ENCODE results near the gene DMXL2.

Gene DMXL2

DNA sequence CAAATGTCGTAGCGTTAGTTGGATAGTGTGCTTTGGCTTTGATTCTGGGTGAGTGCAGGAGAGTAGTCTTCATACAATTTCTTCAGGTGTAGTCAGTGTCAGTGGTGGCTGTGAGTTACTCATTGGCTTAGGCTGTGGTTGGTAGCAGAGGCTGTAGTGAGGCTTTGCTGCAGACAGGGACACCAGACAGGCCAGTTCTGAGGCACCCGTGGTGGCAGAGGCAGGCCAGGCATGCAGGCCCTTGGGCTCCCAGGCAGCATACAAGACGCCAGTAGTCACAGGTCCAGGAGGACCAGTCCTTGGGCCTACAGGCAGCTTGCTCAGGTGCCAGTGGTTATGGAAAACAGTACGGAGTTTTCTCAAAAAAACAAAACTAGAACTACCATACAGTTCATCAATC is 61.3 kb downstream of the DMXL2 start:
- TF ChIP-seq, protein P1, sequence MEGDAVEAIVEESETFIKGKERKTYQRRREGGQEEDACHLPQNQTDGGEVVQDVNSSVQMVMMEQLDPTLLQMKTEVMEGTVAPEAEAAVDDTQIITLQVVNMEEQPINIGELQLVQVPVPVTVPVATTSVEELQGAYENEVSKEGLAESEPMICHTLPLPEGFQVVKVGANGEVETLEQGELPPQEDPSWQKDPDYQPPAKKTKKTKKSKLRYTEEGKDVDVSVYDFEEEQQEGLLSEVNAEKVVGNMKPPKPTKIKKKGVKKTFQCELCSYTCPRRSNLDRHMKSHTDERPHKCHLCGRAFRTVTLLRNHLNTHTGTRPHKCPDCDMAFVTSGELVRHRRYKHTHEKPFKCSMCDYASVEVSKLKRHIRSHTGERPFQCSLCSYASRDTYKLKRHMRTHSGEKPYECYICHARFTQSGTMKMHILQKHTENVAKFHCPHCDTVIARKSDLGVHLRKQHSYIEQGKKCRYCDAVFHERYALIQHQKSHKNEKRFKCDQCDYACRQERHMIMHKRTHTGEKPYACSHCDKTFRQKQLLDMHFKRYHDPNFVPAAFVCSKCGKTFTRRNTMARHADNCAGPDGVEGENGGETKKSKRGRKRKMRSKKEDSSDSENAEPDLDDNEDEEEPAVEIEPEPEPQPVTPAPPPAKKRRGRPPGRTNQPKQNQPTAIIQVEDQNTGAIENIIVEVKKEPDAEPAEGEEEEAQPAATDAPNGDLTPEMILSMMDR (IDR thresholded peaks at IDR 0.05; ENCODE audit: low read depth, low read length) = no peak
- no peak for DNase-seq (ENCODE audit: extremely low read depth, low read depth)

DNA sequence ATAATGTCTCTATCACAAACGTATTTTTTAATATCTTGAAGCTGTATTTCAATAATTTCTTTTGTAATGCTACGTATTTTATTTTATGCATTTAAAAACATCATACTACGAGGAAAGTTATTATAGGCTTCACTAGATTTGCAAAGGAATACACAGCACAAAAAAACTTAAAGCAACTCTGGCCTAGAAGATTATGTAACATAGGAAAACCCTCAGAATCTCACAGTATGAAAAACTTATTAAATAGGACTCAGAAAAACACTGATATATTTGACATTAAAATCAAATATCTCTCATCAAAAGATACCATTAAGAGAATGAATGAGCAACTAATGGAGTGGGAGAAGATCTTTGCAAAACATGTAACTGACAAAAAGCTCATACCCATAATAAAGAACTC is 63.7 kb downstream of the DMXL2 start:
- TF ChIP-seq, protein P1 (IDR thresholded peaks at IDR 0.05; ENCODE audit: low read depth, low read length) = no peak
- DNase-seq (ENCODE audit: extremely low read depth, low read depth) = no peak

GRCh38 chr15:51558411-51558810 is 64.2 kb downstream of the DMXL2 start:
- no peak for DNase-seq (ENCODE audit: extremely low read depth, low read depth)
- TF ChIP-seq, protein P1 (IDR thresholded peaks at IDR 0.05; ENCODE audit: low read depth, low read length) = no peak

GRCh38 chr15:51550841-51551240 is 71.7 kb downstream of the DMXL2 start:
- DNase-seq (ENCODE audit: extremely low read depth, low read depth) = no peak
- TF ChIP-seq, protein P1 (IDR thresholded peaks at IDR 0.05; ENCODE audit: low read depth, low read length) = no peak

DNA sequence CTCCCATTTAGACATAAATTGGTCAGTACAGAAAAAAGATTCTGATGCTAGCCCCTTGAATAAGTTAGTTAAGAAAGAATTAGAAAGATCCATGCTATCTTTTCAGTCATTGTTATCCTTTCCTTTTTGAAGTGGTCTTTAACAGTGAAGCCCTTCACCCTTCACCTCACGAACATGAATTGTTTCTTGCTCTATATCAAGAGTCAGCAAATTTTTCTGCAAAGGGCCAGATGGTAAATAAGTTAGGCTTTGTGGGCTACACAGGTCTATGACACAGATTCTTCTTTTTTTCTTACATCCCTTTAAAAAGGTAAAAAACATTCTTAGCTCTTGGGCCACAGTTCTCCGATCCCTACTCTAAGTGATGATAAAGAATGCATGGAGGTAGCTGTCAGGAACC is 74.9 kb downstream of the DMXL2 start:
- TF ChIP-seq, protein P1 (IDR thresholded peaks at IDR 0.05; ENCODE audit: low read depth, low read length) = no peak
- no peak for DNase-seq (ENCODE audit: extremely low read depth, low read depth)

- TF ChIP-seq, protein P1 (IDR thresholded peaks at IDR 0.05; ENCODE audit: low read depth, low read length) = peak; percentile 66
- no peak for DNase-seq (ENCODE audit: extremely low read depth, low read depth)
Observed at GRCh38 chr15:51536965-51537574, 85.5 kb downstream of the DMXL2 start.

- DNase-seq (ENCODE audit: extremely low read depth, low read depth) = no peak
Observed at GRCh38 chr15:51533672-51534398, 88.7 kb downstream of the DMXL2 start.

More at GRCh38 chr15:51533672-51534398, 88.7 kb downstream of the DMXL2 start:
- TF ChIP-seq, protein P1 (IDR thresholded peaks at IDR 0.05; ENCODE audit: low read depth, low read length) = no peak
